AG04449 (cell line): ENCODE measurements around the gene TMEM123.

ENCODE experiments used
- CTCF ChIA-PET: fragments of 350-600 bp; formaldehyde crosslinking; extraction: SDS; loops from one replicate; lab custom pipeline; 2021; ENCODE audit warnings: antibody characterized with exemption; lab: Yijun Ruan, JAX
- POLR2A ChIA-PET: fragments of 400-600, 350-600 bp; formaldehyde crosslinking; extraction: SDS; loops from one replicate; lab custom pipeline; 2020; ENCODE audit warnings: antibody characterized with exemption, inconsistent platforms; lab: Yijun Ruan, JAX
- DNase-seq: peaks from one replicate; pipeline ENCODE4 v3.0.0-alpha.2; 2010; ENCODE audit warnings: low read depth, low spot score
- H3K4me3 ChIP-seq: 2 replicates; pipeline ENCODE4 v1.5.1; 2011; ENCODE audit warnings: low read depth, mild to moderate bottlenecking, control low read depth, low read length
- CTCF ChIP-seq: IDR thresholded peaks from one replicate; pipeline ENCODE4 v1.5.1; 2011; ENCODE audit warnings: mild to moderate bottlenecking, moderate library complexity, low read length, control low read depth, inconsistent platforms; ENCODE audit not compliant: insufficient read depth; ENCODE audit errors: missing control alignments

TMEM123 gene

GRCh38 chr11:102464859-102465500 lies 12.4 kb upstream of the TMEM123 start:
- no peak overlapping the region for H3K4me3 ChIP-seq
- CTCF ChIA-PET, result no interaction called here
- POLR2A ChIA-PET, result no interaction called here
- no peak for DNase-seq
- no peak for TF ChIP-seq CTCF

DNA sequence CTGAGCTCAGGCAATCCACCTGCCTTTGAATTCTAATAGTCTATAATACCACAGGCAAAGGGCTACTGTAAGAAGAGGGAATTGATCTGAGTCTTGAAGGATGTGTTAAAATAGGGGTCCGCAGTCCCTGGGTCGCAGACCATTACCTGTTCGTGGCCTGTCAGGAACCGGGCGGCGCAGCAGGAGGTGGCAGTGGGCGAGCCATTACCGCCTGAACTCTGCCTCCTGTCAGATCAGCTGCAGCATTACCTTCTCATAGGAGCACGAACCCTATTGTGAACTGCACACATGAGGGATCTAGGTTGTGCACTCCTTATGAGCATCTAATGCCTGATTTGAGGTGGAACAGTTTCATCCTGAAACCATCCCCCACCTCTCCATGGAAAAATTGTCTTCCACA lies 11.5 kb upstream of the TMEM123 start:
- no peak for TF ChIP-seq CTCF
- CTCF ChIA-PET, result no interaction called here
- POLR2A ChIA-PET, result no interaction called here
- DNase-seq, result no peak
- H3K4me3 ChIP-seq, result no peak overlapping the region

- TF ChIP-seq CTCF, result no peak
- no peak for DNase-seq
These were observed 10.0 kb upstream of the TMEM123 start for GRCh38 chr11:102462610-102463009.

GRCh38 chr11:102459393-102459792 lies 6.8 kb upstream of the TMEM123 start:
- DNase-seq, result no peak
- H3K4me3 ChIP-seq, result no peak overlapping the region
- CTCF ChIA-PET, result interaction anchor here (1.1 kb wide), 1 partner anchor 9 kb away, joined by 3 read pairs; no protein-coding TSS in a partner anchor
- TF ChIP-seq CTCF, result no peak
- POLR2A ChIA-PET, result no interaction called here

More at GRCh38 chr11:102462610-102463009, 10.0 kb upstream of the TMEM123 start:
- ChIA-PET POLR2A (no interaction called here), CTCF (no interaction called here)
- H3K4me3 ChIP-seq, result no peak overlapping the region

- ChIA-PET CTCF (no interaction called here), POLR2A (no interaction called here)
- TF ChIP-seq CTCF, result no peak
- H3K4me3 ChIP-seq, result no peak overlapping the region
- no peak for DNase-seq
These were observed 6.0 kb upstream of the TMEM123 start for GRCh38 chr11:102458548-102458947.

DNA sequence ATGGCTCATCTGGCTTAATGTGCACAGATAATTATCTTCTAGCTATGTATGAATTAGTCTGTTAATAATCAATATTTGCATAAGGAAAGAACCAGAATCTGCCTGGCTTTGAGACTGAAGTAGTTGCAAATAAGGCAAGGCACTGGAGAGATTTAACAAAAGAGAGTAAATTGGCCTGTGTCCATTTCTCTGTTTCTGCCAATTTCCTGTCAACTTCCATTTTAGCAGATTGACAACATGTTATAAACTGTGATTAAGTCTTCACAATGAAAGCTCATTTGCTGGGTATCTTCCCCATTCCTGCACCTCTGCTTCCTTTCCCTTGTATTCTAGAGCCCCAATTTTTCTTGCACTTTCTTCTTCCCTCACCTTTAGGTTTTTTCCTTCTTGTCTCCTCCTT lies 5.3 kb upstream of the TMEM123 start:
- no peak overlapping the region for H3K4me3 ChIP-seq
- CTCF ChIA-PET, result interaction anchor here (1.3 to 1.4 kb wide), 2 partner anchors 20 to 67 kb away, joined by 4 to 8 read pairs; no protein-coding TSS in a partner anchor
- DNase-seq, result no peak
- no peak for TF ChIP-seq CTCF
- POLR2A ChIA-PET, result no interaction called here
